Endothelial cell of umbilical vein (primary cell): Measurements from ENCODE around the gene ROCK2. TPM values are rescaled to one million over a fixed set of nuclear protein-coding genes. Genes with fewer than 3 reads are reported as not detected.

ENCODE experiments used
- BruUV-seq: library from RNA; stranded (reverse); fragments of 400-500 nt; replicated peaks from 2 replicates; lab custom pipeline; 2021; lab: Mats Ljungman, UMichigan
- CTCF ChIA-PET: fragments of 300-600, 350-600 bp; sonication (Branson Sonifier 250); formaldehyde crosslinking; loops from one replicate; lab custom pipeline; 2021; ENCODE audit warnings: antibody characterized with exemption, inconsistent platforms; lab: Charles Lee
- POLR2A ChIA-PET: fragments of 300-600, 350-600 bp; sonication (Branson Sonifier 250); formaldehyde crosslinking; loops from one replicate; lab custom pipeline; 2021; ENCODE audit warnings: antibody characterized with exemption, inconsistent platforms; lab: Charles Lee
- DNase-seq: peaks from one replicate; pipeline ENCODE4 v3.0.0-alpha.2; 2011; ENCODE audit warnings: low read depth, low spot score
- FAIRE-seq: peaks from 2 replicates; lab custom pipeline; 2011; peaks lifted over from hg19 to GRCh38; lab: Jason Lieb, UNC
- H2AFZ ChIP-seq: 2 replicates; pipeline ENCODE4 v1.6.0; 2012; ENCODE audit warnings: low read depth, low read length, control low read depth, inconsistent platforms
- H3K27ac ChIP-seq: 2 replicates; pipeline ENCODE4 v1.5.1; 2011; ENCODE audit warnings: low read depth, mild to moderate bottlenecking, control low read depth, low read length, moderate library complexity; ENCODE audit not compliant: insufficient read depth
- H3K27me3 ChIP-seq, 2 experiments: 2 replicates each; pipeline versions ENCODE4 v1.6.0 to v1.6.1; 2011; ENCODE audit warnings: low read length in 2 of 2, mixed read lengths in 1 of 2; ENCODE audit not compliant: control insufficient read depth in 2 of 2, insufficient read depth in 2 of 2
- H3K36me3 ChIP-seq, 2 experiments: 2 replicates in 1 of 2; 3 replicates in 1 of 2; pipeline ENCODE4 v1.5.1; 2011; ENCODE audit warnings: low read length in 2 of 2, mild to moderate bottlenecking in 1 of 2, moderate library complexity in 1 of 2; ENCODE audit not compliant: control insufficient read depth in 2 of 2, insufficient read depth in 2 of 2; ENCODE audit errors: extremely low read depth in 1 of 2
- H3K4me1 ChIP-seq: 3 replicates; pipeline ENCODE4 v1.5.1; 2011; ENCODE audit warnings: mild to moderate bottlenecking, low read length; ENCODE audit not compliant: control insufficient read depth, insufficient read depth; ENCODE audit errors: extremely low read depth
- H3K4me2 ChIP-seq: 2 replicates; pipeline ENCODE4 v1.6.1; 2011; ENCODE audit warnings: low read length, control low read depth, mixed read lengths; ENCODE audit not compliant: insufficient read depth
- H3K4me3 ChIP-seq, 3 experiments: fragments of 200-600 bp in 1 of 3; sonication (generic), shearing (Covaris generic) in 1 of 3; replicated peaks in 1 of 3; 2 replicates each; pipeline ENCODE4 v1.5.1; 2011 to 2016; ENCODE audit warnings: control low read depth in 3 of 3, low read length in 3 of 3, mild to moderate bottlenecking in 2 of 3, inconsistent platforms in 1 of 3, low read depth in 1 of 3, moderate library complexity in 1 of 3; ENCODE audit not compliant: insufficient read depth in 1 of 3
- H3K79me2 ChIP-seq: 2 replicates; pipeline ENCODE4 v1.6.0; 2012; ENCODE audit warnings: low read length, inconsistent platforms; ENCODE audit not compliant: control insufficient read depth, insufficient read depth
- H3K9ac ChIP-seq: replicated peaks from 2 replicates; pipeline ENCODE3; 2011; ENCODE audit warnings: low read length, control low read depth; ENCODE audit not compliant: insufficient read depth; ENCODE audit errors: extremely low read depth
- H3K9me1 ChIP-seq: replicated peaks from 3 replicates; pipeline ENCODE4 v1.6.0; 2011; ENCODE audit warnings: mild to moderate bottlenecking, low read length; ENCODE audit not compliant: control insufficient read depth, insufficient read depth; ENCODE audit errors: extremely low read depth
- H3K9me3 ChIP-seq: replicated peaks from 2 replicates; pipeline ENCODE4 v1.5.1; 2012; ENCODE audit warnings: low read length, inconsistent platforms; ENCODE audit not compliant: control insufficient read depth, insufficient read depth
- H4K20me1 ChIP-seq: replicated peaks from 2 replicates; pipeline ENCODE3; 2011; ENCODE audit warnings: mild to moderate bottlenecking, low read length; ENCODE audit not compliant: control insufficient read depth, insufficient read depth; ENCODE audit errors: extremely low read depth
- CTCF ChIP-seq, 2 donors: IDR thresholded peaks; 1 replicate in 1 of 2; 2 replicates in 1 of 2; pipeline ENCODE4 v1.5.1; 2011; ENCODE audit warnings: low read length in 2 of 2, mild to moderate bottlenecking in 2 of 2, moderate library complexity in 2 of 2, control low read depth in 1 of 2, inconsistent platforms in 1 of 2, low read depth in 1 of 2; ENCODE audit not compliant: insufficient read depth in 1 of 2; ENCODE audit errors: extremely low read depth in 1 of 2
- EZH2 ChIP-seq: IDR thresholded peaks from 2 replicates; pipeline ENCODE4 v1.6.1; 2012; ENCODE audit warnings: borderline replicate concordance, low read depth, mild to moderate bottlenecking, moderate library complexity, low read length, inconsistent platforms; ENCODE audit not compliant: severe bottlenecking
- FOS ChIP-seq: IDR thresholded peaks from 2 replicates; pipeline ENCODE4 v1.6.1; 2011; ENCODE audit warnings: mild to moderate bottlenecking, low read length, moderate library complexity, borderline replicate concordance; ENCODE audit not compliant: insufficient read depth
- GATA2 ChIP-seq: IDR thresholded peaks from 2 replicates; pipeline ENCODE4 v1.7.0; 2011; ENCODE audit warnings: low read depth, mild to moderate bottlenecking, moderate library complexity, mixed read lengths, low read length; ENCODE audit not compliant: insufficient read length, insufficient read depth
- JUN ChIP-seq: IDR thresholded peaks from 2 replicates; pipeline ENCODE4 v1.6.1; 2011; ENCODE audit warnings: borderline replicate concordance, low read depth; ENCODE audit not compliant: insufficient read length, insufficient read depth
- MAX ChIP-seq: IDR thresholded peaks from 2 replicates; pipeline ENCODE4 v1.6.1; 2011; ENCODE audit not compliant: insufficient read depth, insufficient read length
- MYC ChIP-seq: IDR thresholded peaks from one replicate; pipeline ENCODE4 v1.6.1; 2011; ENCODE audit warnings: mild to moderate bottlenecking, low read depth, low read length
- POLR2A ChIP-seq: IDR thresholded peaks from 2 replicates; pipeline ENCODE4 v1.6.1; 2012; ENCODE audit warnings: low read depth, mild to moderate bottlenecking, control low read depth, low read length
- POLR2AphosphoS5 ChIP-seq: IDR thresholded peaks from 2 replicates; pipeline ENCODE4 v1.6.1; 2012; ENCODE audit warnings: low read depth, mild to moderate bottlenecking, control low read depth, low read length, moderate library complexity; ENCODE audit not compliant: insufficient read depth
- dilution Hi-C: fragments of 300-500 bp; cut with MboI; formaldehyde crosslinking; loops from one replicate; pipeline ENCODE4 v1.15.0; 2019; ENCODE audit warnings: low sequenced_read_pairs; ENCODE audit not compliant: extremely low pct_ligation_motif_present
- intact Hi-C: fragments of 100-400 bp; cut with micrococcal nuclease; formaldehyde crosslinking; loops from one replicate; pipeline ENCODE4 v1.10.0; 2022
- polyA plus RNA-seq, 4 experiments: library from polyadenylated mRNA; depleted of rRNA in 3 of 4; stranded (reverse) in 3 of 4; unstranded in 1 of 4; fragments of >200 nt; gene quantifications; 2 replicates each; pipeline versions ENCODE4 v1.2.1 to v1.2.3, GENCODE V29; 2011 to 2012; ENCODE audit warnings: missing spikeins in 1 of 4
- total RNA-seq: library from RNA; stranded (reverse); gene quantifications from 2 replicates; pipeline ENCODE4 v1.2.3, GENCODE V29; 2021

ROCK2 gene
- total and polyA plus RNA-seq, 2 donors (not counting 3 experiments of a cell fraction or from before 2014, with no cell fraction given) = 5.2 to 56.5 TPM

DNA sequence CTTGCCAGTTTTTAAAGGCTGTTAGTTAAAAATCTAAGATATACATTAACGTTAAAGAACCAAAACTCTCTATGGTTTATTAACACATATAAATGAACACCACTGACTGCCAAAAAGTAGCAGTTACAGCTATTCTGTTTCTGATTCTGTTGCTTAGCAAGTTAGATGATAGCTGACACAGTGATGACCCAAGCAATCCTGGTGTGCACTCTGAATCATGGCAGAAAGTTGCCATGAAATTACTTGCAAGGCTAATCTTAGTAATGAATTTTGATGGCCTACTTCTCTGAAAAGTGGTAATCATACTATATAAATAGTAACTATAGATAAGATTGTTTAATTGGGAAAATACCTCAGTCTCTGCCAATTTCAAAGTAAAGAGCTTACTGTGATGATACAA, 57.7 kb downstream of the ROCK2 start:
- Histone ChIP-seq H3K27me3 (no peaks in the 10 kb centered on the region), H3K9ac (no peak overlapping the region), H3K4me1 (peaks cover 16% of the 10 kb centered on the region), H3K4me3 (no peak overlapping the region), H3K27ac (no peak overlapping the region), H2AFZ (no peak overlapping the region), H3K4me2 (no peak overlapping the region), H3K79me2 (peaks cover 63% of the 10 kb centered on the region), H3K9me1 (no peaks in the 10 kb centered on the region), H3K9me3 (no peaks in the 10 kb centered on the region), H3K36me3 (peaks cover 0 to 3% of the 10 kb centered on the region in 2 experiments), H4K20me1 (peaks cover 7% of the 10 kb centered on the region)
- POLR2A ChIA-PET = no interaction called here
- FAIRE-seq (no peak), DNase-seq (no peak)
- BruUV-seq = no TSS peak
- dilution Hi-C loops (no loop called here), intact Hi-C loops (no loop called here)
- TF ChIP-seq GATA2 = no peak
- TF ChIP-seq CTCF (IDR thresholded peaks at IDR 0.05; ENCODE audit: extremely low read depth in 1 of 2, insufficient read depth in 1 of 2, low read depth in 1 of 2, low read length in 2 of 2) = no peak
- TF ChIP-seq JUN = no peak
- TF ChIP-seq POLR2A = no peak
- TF ChIP-seq MYC = no peak
- TF ChIP-seq EZH2 = no peak
- TF ChIP-seq POLR2AphosphoS5 = no peak
- TF ChIP-seq MAX = no peak
- TF ChIP-seq FOS = no peak
- CTCF ChIA-PET = interaction anchor here (1.6 kb wide), 1 partner anchor 124 kb away, joined by 3 read pairs; no protein-coding TSS in a partner anchor
